ENCODE results near the gene PSME4.

DNA sequence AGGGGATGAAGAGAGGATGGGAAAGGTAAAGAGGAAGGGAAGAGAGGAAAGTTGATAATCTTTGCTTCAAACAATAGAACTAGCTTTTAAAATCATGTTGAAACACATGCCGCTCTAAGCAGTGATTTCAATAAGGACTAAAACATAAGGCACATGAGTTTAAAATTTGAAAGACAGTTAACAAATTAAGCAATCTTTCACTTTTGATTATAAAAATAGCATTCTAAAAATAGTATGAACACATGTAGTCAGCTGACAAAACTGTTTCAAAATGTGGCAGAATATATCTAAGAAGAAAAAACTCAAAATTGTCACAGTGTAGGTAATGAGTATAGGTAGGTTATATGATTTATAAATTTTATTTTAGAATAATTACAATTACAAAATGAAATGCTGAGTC lies 25.3 kb downstream of the PSME4 start:
- TF ChIP-seq, protein P1, sequence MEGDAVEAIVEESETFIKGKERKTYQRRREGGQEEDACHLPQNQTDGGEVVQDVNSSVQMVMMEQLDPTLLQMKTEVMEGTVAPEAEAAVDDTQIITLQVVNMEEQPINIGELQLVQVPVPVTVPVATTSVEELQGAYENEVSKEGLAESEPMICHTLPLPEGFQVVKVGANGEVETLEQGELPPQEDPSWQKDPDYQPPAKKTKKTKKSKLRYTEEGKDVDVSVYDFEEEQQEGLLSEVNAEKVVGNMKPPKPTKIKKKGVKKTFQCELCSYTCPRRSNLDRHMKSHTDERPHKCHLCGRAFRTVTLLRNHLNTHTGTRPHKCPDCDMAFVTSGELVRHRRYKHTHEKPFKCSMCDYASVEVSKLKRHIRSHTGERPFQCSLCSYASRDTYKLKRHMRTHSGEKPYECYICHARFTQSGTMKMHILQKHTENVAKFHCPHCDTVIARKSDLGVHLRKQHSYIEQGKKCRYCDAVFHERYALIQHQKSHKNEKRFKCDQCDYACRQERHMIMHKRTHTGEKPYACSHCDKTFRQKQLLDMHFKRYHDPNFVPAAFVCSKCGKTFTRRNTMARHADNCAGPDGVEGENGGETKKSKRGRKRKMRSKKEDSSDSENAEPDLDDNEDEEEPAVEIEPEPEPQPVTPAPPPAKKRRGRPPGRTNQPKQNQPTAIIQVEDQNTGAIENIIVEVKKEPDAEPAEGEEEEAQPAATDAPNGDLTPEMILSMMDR (IDR thresholded peaks at IDR 0.05): no peak
- no peak for TF ChIP-seq POLR2A (IDR thresholded peaks at IDR 0.05)
